Measurements from ENCODE around the gene TPRG1. TPM values are rescaled to one million over a fixed set of nuclear protein-coding genes. Genes with fewer than 3 reads are reported as not detected.

The TPRG1 gene
- total and polyA plus RNA-seq, 2 donors (not counting 3 experiments of a cell fraction or from before 2014, with no cell fraction given), result 0.30 TPM; not detected in 1

GRCh38 chr3:189273736-189274135, 102.0 kb downstream of the TPRG1 start:
- CTCF ChIA-PET, result interaction anchor here (3.7 kb wide), 1 partner anchor 674 kb away, joined by 40 read pairs; no protein-coding TSS in a partner anchor
- Histone ChIP-seq H3K36me3 (ENCODE audit: control insufficient read depth in 2 of 2, extremely low read depth in 1 of 2, insufficient read depth in 2 of 2, low read length in 2 of 2) (no peaks in the 10 kb centered on the region), H3K79me2 (ENCODE audit: control insufficient read depth, insufficient read depth, low read length) (no peaks in the 10 kb centered on the region), H3K27me3 (ENCODE audit: control insufficient read depth in 2 of 2, insufficient read depth in 2 of 2, low read length in 2 of 2) (no peaks in the 10 kb centered on the region), H3K4me3 (replicated peaks in 1 of 3; ENCODE audit: insufficient read depth in 1 of 3, low read depth in 1 of 3, low read length in 3 of 3) (no peak overlapping the region), H3K9ac (replicated peaks; ENCODE audit: extremely low read depth, insufficient read depth, low read length) (no peak overlapping the region), H3K27ac (ENCODE audit: insufficient read depth, low read depth, low read length) (no peak overlapping the region), H3K4me1 (ENCODE audit: control insufficient read depth, extremely low read depth, insufficient read depth, low read length) (no peaks in the 10 kb centered on the region), H3K4me2 (ENCODE audit: insufficient read depth, low read length) (no peak overlapping the region), H3K9me3 (replicated peaks; ENCODE audit: control insufficient read depth, insufficient read depth, low read length) (no peaks in the 10 kb centered on the region), H3K9me1 (replicated peaks; ENCODE audit: control insufficient read depth, extremely low read depth, insufficient read depth, low read length) (no peaks in the 10 kb centered on the region), H4K20me1 (replicated peaks; ENCODE audit: control insufficient read depth, extremely low read depth, insufficient read depth, low read length) (no peaks in the 10 kb centered on the region), H2AFZ (ENCODE audit: low read depth, low read length) (no peak overlapping the region)
- no peak for FAIRE-seq
- TF ChIP-seq, protein P1, sequence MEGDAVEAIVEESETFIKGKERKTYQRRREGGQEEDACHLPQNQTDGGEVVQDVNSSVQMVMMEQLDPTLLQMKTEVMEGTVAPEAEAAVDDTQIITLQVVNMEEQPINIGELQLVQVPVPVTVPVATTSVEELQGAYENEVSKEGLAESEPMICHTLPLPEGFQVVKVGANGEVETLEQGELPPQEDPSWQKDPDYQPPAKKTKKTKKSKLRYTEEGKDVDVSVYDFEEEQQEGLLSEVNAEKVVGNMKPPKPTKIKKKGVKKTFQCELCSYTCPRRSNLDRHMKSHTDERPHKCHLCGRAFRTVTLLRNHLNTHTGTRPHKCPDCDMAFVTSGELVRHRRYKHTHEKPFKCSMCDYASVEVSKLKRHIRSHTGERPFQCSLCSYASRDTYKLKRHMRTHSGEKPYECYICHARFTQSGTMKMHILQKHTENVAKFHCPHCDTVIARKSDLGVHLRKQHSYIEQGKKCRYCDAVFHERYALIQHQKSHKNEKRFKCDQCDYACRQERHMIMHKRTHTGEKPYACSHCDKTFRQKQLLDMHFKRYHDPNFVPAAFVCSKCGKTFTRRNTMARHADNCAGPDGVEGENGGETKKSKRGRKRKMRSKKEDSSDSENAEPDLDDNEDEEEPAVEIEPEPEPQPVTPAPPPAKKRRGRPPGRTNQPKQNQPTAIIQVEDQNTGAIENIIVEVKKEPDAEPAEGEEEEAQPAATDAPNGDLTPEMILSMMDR (IDR thresholded peaks at IDR 0.05; ENCODE audit: extremely low read depth in 1 of 2, insufficient read depth in 1 of 2, low read depth in 1 of 2, low read length in 2 of 2), result no peak
- TF ChIP-seq, protein P2, sequence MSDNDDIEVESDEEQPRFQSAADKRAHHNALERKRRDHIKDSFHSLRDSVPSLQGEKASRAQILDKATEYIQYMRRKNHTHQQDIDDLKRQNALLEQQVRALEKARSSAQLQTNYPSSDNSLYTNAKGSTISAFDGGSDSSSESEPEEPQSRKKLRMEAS (IDR thresholded peaks at IDR 0.05; ENCODE audit: insufficient read depth, insufficient read length), result no peak
- no peak for TF ChIP-seq POLR2A (IDR thresholded peaks at IDR 0.05; ENCODE audit: low read depth, low read length)
- TF ChIP-seq GATA2 (IDR thresholded peaks at IDR 0.05; ENCODE audit: insufficient read depth, insufficient read length, low read depth, low read length), result no peak
- no peak for TF ChIP-seq JUN (IDR thresholded peaks at IDR 0.05; ENCODE audit: borderline replicate concordance, insufficient read depth, insufficient read length, low read depth)
- no peak for TF ChIP-seq MYC (IDR thresholded peaks at IDR 0.05; ENCODE audit: low read depth, low read length)
- TF ChIP-seq EZH2 (IDR thresholded peaks at IDR 0.05; ENCODE audit: borderline replicate concordance, low read depth, low read length, severe bottlenecking), result no peak
- TF ChIP-seq FOS (IDR thresholded peaks at IDR 0.05; ENCODE audit: borderline replicate concordance, insufficient read depth, low read length), result no peak
- TF ChIP-seq POLR2AphosphoS5 (IDR thresholded peaks at IDR 0.05; ENCODE audit: insufficient read depth, low read depth, low read length), result no peak
- DNase-seq (ENCODE audit: low read depth, low spot score), result no peak
- dilution Hi-C loops (cut with MboI; ENCODE audit: extremely low pct_ligation_motif_present, low sequenced_read_pairs) (no loop called here), intact Hi-C loops (cut with micrococcal nuclease) (no loop called here)
- POLR2A ChIA-PET, result interaction anchor here (0.6 kb wide), 1 partner anchor 107 kb away, joined by 4 read pairs; no protein-coding TSS in a partner anchor
- no TSS peak for BruUV-seq (replicated peaks)

All from endothelial cell of umbilical vein (primary cell).